OCI-LY7 (cell line): ENCODE measurements around the gene PIGN. TPM values are rescaled to one million over a fixed set of nuclear protein-coding genes. Genes with fewer than 3 reads are reported as not detected.

Experiments used
- BruUV-seq: library from RNA; stranded (reverse); fragments of 400-500 nt; replicated peaks from 2 replicates; lab custom pipeline; 2021; lab: Mats Ljungman, UMichigan
- CTCF ChIA-PET: fragments of 300-600 bp; sonication (Branson Sonifier 250); formaldehyde crosslinking; loops from one replicate; lab custom pipeline; 2022; ENCODE audit warnings: antibody characterized with exemption; ENCODE audit not compliant: unreplicated experiment; lab: Charles Lee
- POLR2A ChIA-PET: fragments of 300-600 bp; sonication (Branson Sonifier 250); formaldehyde crosslinking; loops from one replicate; lab custom pipeline; 2022; ENCODE audit warnings: antibody characterized with exemption; lab: Charles Lee
- DNase-seq: peaks from one replicate; pipeline ENCODE4 v3.0.0-alpha.2; 2015; ENCODE audit warnings: low spot score
- H2AFZ ChIP-seq: fragments of 200-600 bp; sonication (generic), shearing (Covaris generic); 2 replicates; pipeline ENCODE4 v1.6.1; 2014; ENCODE audit warnings: mild to moderate bottlenecking, antibody characterized with exemption, low read length, moderate library complexity
- H3K27ac ChIP-seq: fragments of 200-600 bp; sonication (generic); 2 replicates; pipeline ENCODE4 v1.5.1; 2014; ENCODE audit warnings: mixed run types, low read depth, mild to moderate bottlenecking, moderate library complexity, low read length, inconsistent platforms; ENCODE audit not compliant: poor library complexity, severe bottlenecking
- H3K36me3 ChIP-seq: fragments of 200-600 bp; sonication (generic); 2 replicates; pipeline ENCODE4 v1.6.1; 2014; ENCODE audit warnings: mild to moderate bottlenecking, antibody characterized with exemption, low read length, moderate library complexity, mixed read lengths; ENCODE audit not compliant: insufficient read depth
- H3K4me1 ChIP-seq: fragments of 200-600 bp; sonication (generic); 2 replicates; pipeline ENCODE4 v1.5.1; 2014; ENCODE audit warnings: mild to moderate bottlenecking, low read length; ENCODE audit not compliant: insufficient read depth, poor library complexity, severe bottlenecking
- H3K4me2 ChIP-seq: fragments of 200-600 bp; sonication (generic); 2 replicates; pipeline ENCODE4 v1.6.1; 2014; ENCODE audit warnings: mild to moderate bottlenecking, low read length
- H3K4me3 ChIP-seq: fragments of 200-600 bp; sonication (generic); 2 replicates; pipeline ENCODE4 v1.5.1; 2014; ENCODE audit warnings: mild to moderate bottlenecking, low read depth, low read length; ENCODE audit not compliant: poor library complexity, severe bottlenecking
- H3K79me2 ChIP-seq: fragments of 200-600 bp; sonication (generic); 2 replicates; pipeline ENCODE4 v1.6.1; 2016; ENCODE audit warnings: low read depth, mild to moderate bottlenecking, low read length, moderate library complexity, mixed read lengths; ENCODE audit not compliant: insufficient read depth
- H3K9me2 ChIP-seq: fragments of 200-600 bp; sonication (generic); 2 replicates; pipeline ENCODE4 v1.6.1; 2016; ENCODE audit warnings: mild to moderate bottlenecking, low read length, mixed read lengths; ENCODE audit not compliant: insufficient read depth
- H3K9me3 ChIP-seq: fragments of 200-600 bp; sonication (generic); 2 replicates; pipeline ENCODE4 v1.6.1; 2014; ENCODE audit warnings: mild to moderate bottlenecking, mixed run types, low read length, mixed read lengths
- H4K20me1 ChIP-seq: fragments of 200-600 bp; sonication (generic); 2 replicates; pipeline ENCODE4 v1.6.1; 2014; ENCODE audit warnings: mild to moderate bottlenecking, antibody characterized with exemption, low read length, moderate library complexity, mixed read lengths; ENCODE audit not compliant: insufficient read depth
- CTCF ChIP-seq: fragments of 200-600 bp; sonication (generic); conservative IDR thresholded peaks from 2 replicates; pipeline ENCODE4 v1.5.1; 2014; ENCODE audit warnings: mild to moderate bottlenecking, antibody characterized with exemption, low read length, moderate library complexity, mixed read lengths
- EZH2phosphoT487 ChIP-seq: fragments of 200-600 bp; sonication (generic); IDR thresholded peaks from 2 replicates; pipeline ENCODE4 v1.6.1; 2018; ENCODE audit warnings: low read depth, borderline replicate concordance, mild to moderate bottlenecking, mixed run types, antibody characterized with exemption, low read length, moderate library complexity, mixed read lengths
- intact Hi-C: fragments of 100-400 bp; cut with micrococcal nuclease; formaldehyde crosslinking; loops from one replicate; pipeline ENCODE4 v1.10.0; 2022; ENCODE audit not compliant: unreplicated experiment
- total RNA-seq, 2 experiments: library from RNA; depleted of rRNA in 1 of 2; stranded (reverse); fragments of >200 nt in 1 of 2; shearing (Covaris generic) in 1 of 2; gene quantifications; 2 replicates each; pipeline ENCODE4 v1.2.3, GENCODE V29; 2014 to 2022

Gene PIGN
- total RNA-seq, 2 experiments from 2014 or later, result 10.9 to 23.7 TPM

DNA sequence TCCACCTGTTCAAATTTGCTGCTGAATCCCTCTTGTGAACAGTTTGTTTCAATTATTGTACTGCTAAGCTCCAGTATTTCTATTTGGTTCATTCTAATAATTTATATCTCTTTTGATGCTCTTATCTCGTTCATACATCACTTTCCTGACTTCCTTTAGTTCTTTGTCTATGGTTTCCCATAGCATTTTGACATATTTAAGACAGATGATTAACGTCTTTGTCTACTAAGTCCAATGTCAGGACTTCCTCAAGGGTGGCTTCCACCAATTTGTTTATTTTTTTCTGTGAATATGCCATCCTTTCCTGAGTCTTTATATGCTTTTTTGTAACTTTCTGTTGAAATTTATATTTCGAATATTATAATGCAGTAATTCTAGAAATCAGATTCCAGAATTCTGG is 9.6 kb downstream of the PIGN start:
- intact Hi-C loops, result no loop called here
- no peak for DNase-seq

GRCh38 chr18:62175521-62175920 is 11.3 kb downstream of the PIGN start:
- DNase-seq, result no peak
- Histone ChIP-seq H3K4me3 (no peak overlapping the region), H3K36me3 (no peaks in the 10 kb centered on the region; the same call in 1 of the 2 replicates), H2AFZ (no peak overlapping the region), H3K79me2 (peaks cover 22% of the 10 kb centered on the region; the same call in 1 of the 2 replicates), H3K9me2 (no peaks in the 10 kb centered on the region), H4K20me1 (no peaks in the 10 kb centered on the region), H3K4me2 (no peak overlapping the region), H3K4me1 (peaks cover 35% of the 10 kb centered on the region), H3K9me3 (no peaks in the 10 kb centered on the region), H3K27ac (no peak overlapping the region)
- CTCF ChIA-PET, result no interaction called here
- TF ChIP-seq CTCF (no peak), EZH2phosphoT487 (no peak)
- POLR2A ChIA-PET, result no interaction called here
- intact Hi-C loops, result no loop called here
- BruUV-seq, result no TSS peak

More for the DNA sequence above, 9.6 kb downstream of the PIGN start:
- H3K9me2 ChIP-seq, result no peaks in the 10 kb centered on the region
- peaks cover 30% of the 10 kb centered on the region; the same call in 1 of the 2 replicates for H3K79me2 ChIP-seq
- POLR2A ChIA-PET, result interaction anchor here (0.8 kb wide), 1 partner anchor 23 kb away, joined by 3 read pairs; no protein-coding TSS in a partner anchor
- CTCF ChIA-PET, result interaction anchor here (1.0 kb wide), 1 partner anchor 538 kb away, joined by 4 read pairs; the partner anchor contains the start of gene PHLPP1
- no peak overlapping the region for H2AFZ ChIP-seq
- H3K4me2 ChIP-seq, result no peak overlapping the region
- H4K20me1 ChIP-seq, result no peaks in the 10 kb centered on the region
- no peak overlapping the region for H3K27ac ChIP-seq
- H3K36me3 ChIP-seq, result no peaks in the 10 kb centered on the region; the same call in 1 of the 2 replicates
- H3K4me3 ChIP-seq, result no peak overlapping the region
- BruUV-seq, result no TSS peak
- H3K4me1 ChIP-seq, result peaks cover 52% of the 10 kb centered on the region
- TF ChIP-seq EZH2phosphoT487 (no peak), CTCF (no peak)
- no peaks in the 10 kb centered on the region for H3K9me3 ChIP-seq

DNA sequence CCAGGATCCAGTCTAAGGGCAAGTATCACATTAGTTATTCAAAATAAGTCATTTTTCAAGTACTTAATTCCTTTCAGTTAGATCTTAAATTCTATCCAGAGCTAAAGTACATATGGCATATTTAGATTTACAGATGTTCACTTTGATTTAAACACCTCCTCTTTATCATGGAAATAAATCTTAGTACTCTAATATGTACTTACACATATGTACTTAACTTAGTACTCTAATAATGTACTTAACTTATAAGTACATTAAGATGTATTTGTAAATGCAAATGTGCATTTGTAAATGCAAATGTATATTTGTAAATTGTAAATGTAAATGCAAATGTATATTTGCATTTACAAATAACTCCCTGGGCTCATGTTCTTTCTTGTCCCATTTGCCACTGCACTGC is 14.6 kb downstream of the PIGN start:
- Histone ChIP-seq H3K4me2 (no peak overlapping the region), H2AFZ (no peak overlapping the region), H3K4me1 (peaks cover 4% of the 10 kb centered on the region), H3K9me3 (no peaks in the 10 kb centered on the region), H3K27ac (no peak overlapping the region), H3K36me3 (no peaks in the 10 kb centered on the region; the same call in 1 of the 2 replicates), H3K79me2 (0 out of 2 replicates have a peak, but pooled peaks cover 3% of the 10 kb centered on the region), H3K4me3 (no peak overlapping the region), H3K9me2 (no peaks in the 10 kb centered on the region), H4K20me1 (no peaks in the 10 kb centered on the region)
- no peak for DNase-seq
- BruUV-seq, result no TSS peak
- POLR2A ChIA-PET, result no interaction called here
- intact Hi-C loops, result no loop called here
- TF ChIP-seq CTCF (no peak), EZH2phosphoT487 (no peak)
- CTCF ChIA-PET, result no interaction called here
